Loucy (cell line): ENCODE results near the gene ETV3.

Experiments
- H2AFZ ChIP-seq: fragments of 200-600 bp; sonication (generic); 2 replicates; pipeline ENCODE4 v1.6.0; 2016; ENCODE audit warnings: antibody characterized with exemption, mild to moderate bottlenecking, low read length, moderate library complexity
- H3F3A ChIP-seq: fragments of 200-600 bp; 2 replicates; pipeline ENCODE4 v1.6.0; 2016; ENCODE audit warnings: antibody characterized with exemption, low read depth, mild to moderate bottlenecking
- H3K27me3 ChIP-seq: fragments of 200-600 bp; sonication (generic); 2 replicates; pipeline ENCODE4 v1.6.1; 2014; ENCODE audit warnings: low read length, mild to moderate bottlenecking; ENCODE audit not compliant: insufficient read depth, poor library complexity, severe bottlenecking
- H3K36me3 ChIP-seq: fragments of 200-600 bp; sonication (generic); 2 replicates; pipeline ENCODE4 v1.6.1; 2016; ENCODE audit warnings: low read length; ENCODE audit not compliant: insufficient read depth
- H3K4me1 ChIP-seq: fragments of 200-600 bp; sonication (generic); 2 replicates; pipeline ENCODE4 v1.5.1; 2014; ENCODE audit warnings: low read length, mild to moderate bottlenecking; ENCODE audit not compliant: insufficient read depth, poor library complexity, severe bottlenecking
- H3K4me2 ChIP-seq: fragments of 200-600 bp; sonication (generic); 2 replicates; pipeline ENCODE4 v1.6.0; 2014; ENCODE audit warnings: antibody characterized with exemption, low read length, low read depth, mild to moderate bottlenecking; ENCODE audit not compliant: poor library complexity, severe bottlenecking
- H3K4me3 ChIP-seq: fragments of 200-600 bp; sonication (generic); 2 replicates; pipeline ENCODE4 v1.5.1; 2014; ENCODE audit warnings: low read length, mild to moderate bottlenecking, mixed read lengths; ENCODE audit not compliant: poor library complexity, severe bottlenecking
- H3K79me2 ChIP-seq: fragments of 200-600 bp; sonication (generic); 2 replicates; pipeline ENCODE4 v1.6.1; 2014; ENCODE audit warnings: low read length; ENCODE audit not compliant: insufficient read depth
- H3K9ac ChIP-seq: fragments of 200-600 bp; sonication (generic); 2 replicates; pipeline ENCODE4 v1.6.0; 2014; ENCODE audit warnings: mild to moderate bottlenecking, low read depth, low read length, moderate library complexity; ENCODE audit not compliant: poor library complexity, severe bottlenecking
- H3K9me2 ChIP-seq: fragments of 200-600 bp; sonication (generic); replicated peaks from 2 replicates; pipeline ENCODE4 v1.6.1; 2016; ENCODE audit warnings: low read depth, low read length, mixed read lengths
- H3K9me3 ChIP-seq: fragments of 200-600 bp; sonication (generic); 2 replicates; pipeline ENCODE4 v1.6.1; 2014; ENCODE audit warnings: mild to moderate bottlenecking, antibody characterized with exemption, low read length, low read depth; ENCODE audit not compliant: insufficient read depth
- H4K20me1 ChIP-seq: fragments of 200-600 bp; sonication (generic); 2 replicates; pipeline ENCODE4 v1.6.0; 2014; ENCODE audit warnings: antibody characterized with exemption, low read length, mild to moderate bottlenecking; ENCODE audit not compliant: insufficient read depth, poor library complexity, severe bottlenecking
- EZH2phosphoT487 ChIP-seq: fragments of 200-600 bp; IDR thresholded peaks from 2 replicates; pipeline ENCODE4 v1.6.1; 2018; ENCODE audit warnings: antibody characterized with exemption, mild to moderate bottlenecking, moderate library complexity, borderline replicate concordance
- TF ChIP-seq, protein P1 (sequence below): fragments of 200-600 bp; sonication (generic); conservative IDR thresholded peaks from 2 replicates; pipeline ENCODE4 v1.5.1; 2014; ENCODE audit warnings: mild to moderate bottlenecking, antibody characterized with exemption, low read length

ETV3 gene

DNA sequence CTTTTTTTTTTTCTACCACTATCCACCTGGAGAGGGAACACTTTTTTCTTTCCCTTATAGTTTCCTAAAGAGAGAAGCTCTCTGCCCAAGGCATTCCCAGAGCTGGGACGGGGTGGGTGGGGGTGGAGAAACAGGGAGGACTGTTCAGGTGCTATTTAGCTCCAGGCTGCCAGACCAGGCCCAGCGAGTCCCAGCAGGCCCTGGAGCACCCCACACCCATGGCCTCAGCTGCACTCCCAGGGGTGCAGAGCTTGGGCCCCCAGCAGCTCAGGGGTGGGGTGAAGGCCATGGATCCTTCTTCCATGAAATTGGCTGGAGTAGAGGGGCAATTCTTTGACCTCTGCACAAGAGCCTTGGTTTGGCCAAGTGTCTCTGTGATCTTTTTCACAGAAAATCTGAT lies 42.6 kb downstream of the ETV3 start:
- no peaks in the 10 kb centered on the region for H3K9me3 ChIP-seq
- no peak for TF ChIP-seq EZH2phosphoT487
- TF ChIP-seq, protein P1, sequence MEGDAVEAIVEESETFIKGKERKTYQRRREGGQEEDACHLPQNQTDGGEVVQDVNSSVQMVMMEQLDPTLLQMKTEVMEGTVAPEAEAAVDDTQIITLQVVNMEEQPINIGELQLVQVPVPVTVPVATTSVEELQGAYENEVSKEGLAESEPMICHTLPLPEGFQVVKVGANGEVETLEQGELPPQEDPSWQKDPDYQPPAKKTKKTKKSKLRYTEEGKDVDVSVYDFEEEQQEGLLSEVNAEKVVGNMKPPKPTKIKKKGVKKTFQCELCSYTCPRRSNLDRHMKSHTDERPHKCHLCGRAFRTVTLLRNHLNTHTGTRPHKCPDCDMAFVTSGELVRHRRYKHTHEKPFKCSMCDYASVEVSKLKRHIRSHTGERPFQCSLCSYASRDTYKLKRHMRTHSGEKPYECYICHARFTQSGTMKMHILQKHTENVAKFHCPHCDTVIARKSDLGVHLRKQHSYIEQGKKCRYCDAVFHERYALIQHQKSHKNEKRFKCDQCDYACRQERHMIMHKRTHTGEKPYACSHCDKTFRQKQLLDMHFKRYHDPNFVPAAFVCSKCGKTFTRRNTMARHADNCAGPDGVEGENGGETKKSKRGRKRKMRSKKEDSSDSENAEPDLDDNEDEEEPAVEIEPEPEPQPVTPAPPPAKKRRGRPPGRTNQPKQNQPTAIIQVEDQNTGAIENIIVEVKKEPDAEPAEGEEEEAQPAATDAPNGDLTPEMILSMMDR = no peak
- no peaks in the 10 kb centered on the region for H3K4me1 ChIP-seq
- no peaks in the 10 kb centered on the region for H3K36me3 ChIP-seq
- H4K20me1 ChIP-seq = no peaks in the 10 kb centered on the region
- H3K9me2 ChIP-seq = no peaks in the 10 kb centered on the region
- H3K9ac ChIP-seq = no peak overlapping the region
- H3K27me3 ChIP-seq = no peaks in the 10 kb centered on the region
- H3K4me2 ChIP-seq = no peak overlapping the region
- no peak overlapping the region for H2AFZ ChIP-seq
- no peak overlapping the region for H3K4me3 ChIP-seq
- no peaks in the 10 kb centered on the region for H3F3A ChIP-seq
- no peaks in the 10 kb centered on the region for H3K79me2 ChIP-seq

DNA sequence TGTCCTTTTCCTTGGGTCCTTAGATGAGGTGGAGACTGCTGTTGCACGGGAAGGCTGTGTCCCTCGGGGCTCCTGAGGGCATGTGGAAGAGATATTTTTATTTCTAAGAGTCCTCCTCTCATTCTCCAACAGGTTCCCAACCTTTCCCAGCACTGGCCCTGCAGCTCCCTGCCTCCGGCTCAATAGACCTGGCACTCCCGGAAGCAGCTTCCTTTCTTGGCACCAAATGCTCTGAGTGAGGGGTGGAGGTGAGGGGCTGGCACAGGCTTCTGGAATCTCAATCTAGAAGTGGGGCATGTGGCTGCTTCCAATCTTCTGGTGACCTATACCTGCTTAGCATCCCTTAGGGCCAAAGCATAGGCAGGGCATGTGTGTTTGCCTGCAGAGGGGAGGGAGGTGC lies 43.1 kb downstream of the ETV3 start:
- H3F3A ChIP-seq = no peaks in the 10 kb centered on the region
- H3K4me3 ChIP-seq = no peak overlapping the region
- no peak overlapping the region for H3K4me2 ChIP-seq
- H3K36me3 ChIP-seq = no peaks in the 10 kb centered on the region
- no peaks in the 10 kb centered on the region for H3K9me2 ChIP-seq
- H4K20me1 ChIP-seq = no peaks in the 10 kb centered on the region
- H3K27me3 ChIP-seq = no peaks in the 10 kb centered on the region
- no peaks in the 10 kb centered on the region for H3K79me2 ChIP-seq
- no peak overlapping the region for H2AFZ ChIP-seq
- H3K9me3 ChIP-seq = no peaks in the 10 kb centered on the region
- H3K4me1 ChIP-seq = no peaks in the 10 kb centered on the region
- H3K9ac ChIP-seq = no peak overlapping the region
- no peak for TF ChIP-seq EZH2phosphoT487
- TF ChIP-seq, protein P1 = no peak

DNA sequence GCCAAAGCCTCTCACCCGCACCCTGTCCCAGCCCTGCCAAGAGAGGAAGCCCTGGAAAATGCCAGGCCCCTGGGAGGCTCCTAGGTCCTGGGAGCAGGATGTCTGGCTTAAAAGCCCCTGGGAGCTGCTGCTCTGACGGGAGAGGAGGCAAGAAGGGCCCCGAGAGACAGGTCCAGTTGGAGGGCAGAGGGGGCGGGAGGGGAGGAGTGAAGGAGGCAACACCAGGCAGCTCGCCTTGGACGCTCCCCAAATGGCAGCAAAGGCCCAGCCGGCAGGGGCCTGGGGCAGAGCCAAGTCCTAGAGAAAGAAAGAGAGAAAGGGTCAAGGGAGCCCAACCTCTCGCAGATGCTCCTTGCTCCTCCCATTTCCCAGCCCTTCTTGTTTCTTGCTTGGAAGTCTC lies 45.4 kb downstream of the ETV3 start:
- H2AFZ ChIP-seq = no peak overlapping the region

More for the DNA sequence above, 45.4 kb downstream of the ETV3 start:
- Histone ChIP-seq H3K9ac (no peak overlapping the region), H3K9me2 (no peaks in the 10 kb centered on the region), H3K79me2 (no peaks in the 10 kb centered on the region), H3K9me3 (no peaks in the 10 kb centered on the region), H3K4me2 (no peak overlapping the region), H3K4me1 (no peaks in the 10 kb centered on the region), H3K36me3 (no peaks in the 10 kb centered on the region), H3F3A (no peaks in the 10 kb centered on the region), H3K4me3 (no peak overlapping the region), H4K20me1 (no peaks in the 10 kb centered on the region), H3K27me3 (no peaks in the 10 kb centered on the region)
- TF ChIP-seq, protein P1 = no peak
- TF ChIP-seq EZH2phosphoT487 = no peak
